Right forelimb (tissue), 1 donor: ENCODE data around the gene NPAS2.

Experiments used
- DNase-seq: peaks from one replicate; pipeline ENCODE4 v3.0.0-alpha.2; 2018

NPAS2 gene

DNA sequence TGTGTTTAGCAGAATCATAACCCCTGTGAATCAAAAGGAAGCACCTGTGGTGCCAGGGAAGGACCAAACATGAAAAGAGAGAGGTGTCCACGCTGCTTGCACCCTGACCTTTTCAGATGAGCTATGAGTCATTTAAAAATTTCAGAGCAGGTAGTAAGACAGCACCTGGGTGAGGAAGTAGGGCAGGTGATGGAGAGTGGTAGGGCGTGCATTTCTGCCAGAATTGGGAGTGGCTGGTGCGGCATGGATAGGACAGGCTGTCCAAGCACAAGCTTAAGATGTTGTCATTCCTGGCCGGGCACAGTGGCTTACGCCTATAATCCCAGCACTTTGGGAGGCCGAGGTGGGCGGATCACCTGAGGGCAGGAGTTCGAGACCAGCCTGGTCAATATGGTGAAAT, 36.8 kb downstream of the NPAS2 start:
- no peak for DNase-seq

DNA sequence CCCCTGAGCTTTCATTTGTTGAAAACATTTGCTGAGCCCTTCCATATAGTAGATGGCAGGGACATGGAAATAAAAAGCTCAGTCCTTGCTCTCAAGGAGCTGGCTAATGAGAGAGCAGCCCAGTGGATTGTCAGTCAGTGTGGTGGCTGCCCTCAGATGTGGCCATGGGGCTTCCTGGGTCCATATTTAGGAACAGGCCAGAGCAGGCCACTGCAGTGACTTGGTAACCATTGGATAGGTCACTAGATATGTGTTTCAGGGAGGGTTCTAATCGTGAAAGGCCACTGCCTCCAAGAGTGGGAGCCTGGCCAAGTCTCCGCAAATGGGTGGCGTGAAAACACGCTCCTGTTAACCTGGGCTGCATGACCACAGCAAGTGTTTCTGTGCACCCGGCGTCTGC, 37.4 kb downstream of the NPAS2 start:
- DNase-seq: no peak

DNA sequence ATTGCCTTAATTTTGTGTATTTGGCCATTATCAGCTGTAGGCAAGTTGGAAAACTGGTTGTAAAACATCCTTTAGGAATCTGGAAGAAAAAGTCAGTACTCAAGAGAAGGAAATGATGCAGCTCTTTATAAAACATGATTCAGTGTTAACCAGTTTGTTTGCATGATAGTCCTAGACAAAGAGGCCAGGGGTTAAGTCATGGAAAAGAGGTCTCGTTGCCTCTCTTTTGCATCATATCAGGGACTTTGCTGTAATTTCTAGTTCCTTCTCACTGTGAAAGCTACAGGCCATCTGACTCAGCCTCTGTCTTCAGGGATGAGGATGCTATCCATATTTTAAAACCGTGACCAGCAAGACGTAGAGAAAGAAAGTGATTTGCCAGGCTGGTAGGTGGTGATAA, 38.0 kb downstream of the NPAS2 start:
- no peak for DNase-seq

DNA sequence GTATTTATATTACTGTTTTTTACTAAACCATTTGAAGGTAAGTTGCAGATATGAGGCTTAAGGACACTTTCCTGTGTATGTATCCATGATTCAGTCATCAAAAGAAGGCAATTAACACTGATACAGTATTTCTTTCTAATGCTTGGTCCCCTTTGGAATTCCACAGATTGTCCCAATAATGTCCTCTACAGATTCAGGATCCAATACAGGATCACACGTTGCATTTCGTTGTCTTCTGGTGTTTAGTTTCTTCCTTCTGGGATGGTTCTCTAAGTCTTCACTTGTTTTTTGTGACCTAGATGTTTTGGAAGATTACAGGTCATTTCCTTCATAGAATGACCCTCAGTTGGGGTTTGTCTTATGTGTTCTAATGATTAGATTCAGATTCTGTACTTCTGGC, 40.0 kb downstream of the NPAS2 start:
- no peak for DNase-seq

DNA sequence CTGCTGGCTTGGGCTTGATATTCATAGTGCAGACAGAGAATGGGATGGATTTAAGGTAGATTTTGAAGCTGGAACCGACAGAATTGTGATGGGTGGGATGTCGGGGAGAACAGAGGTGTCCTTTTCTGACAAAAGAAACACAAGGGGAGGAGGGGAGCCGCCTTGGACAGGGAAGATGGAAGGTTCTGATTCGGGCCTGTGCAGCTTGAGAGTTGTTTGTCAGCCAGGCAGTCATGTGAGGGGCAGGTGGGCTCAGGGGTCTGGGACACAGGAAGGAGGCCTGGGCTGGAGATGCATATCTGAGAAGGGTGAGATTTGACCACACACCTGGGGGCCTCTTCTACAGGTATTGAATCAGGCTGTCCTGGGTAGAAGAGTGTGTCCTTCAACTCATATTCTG, 41.4 kb downstream of the NPAS2 start:
- DNase-seq: no peak

DNA sequence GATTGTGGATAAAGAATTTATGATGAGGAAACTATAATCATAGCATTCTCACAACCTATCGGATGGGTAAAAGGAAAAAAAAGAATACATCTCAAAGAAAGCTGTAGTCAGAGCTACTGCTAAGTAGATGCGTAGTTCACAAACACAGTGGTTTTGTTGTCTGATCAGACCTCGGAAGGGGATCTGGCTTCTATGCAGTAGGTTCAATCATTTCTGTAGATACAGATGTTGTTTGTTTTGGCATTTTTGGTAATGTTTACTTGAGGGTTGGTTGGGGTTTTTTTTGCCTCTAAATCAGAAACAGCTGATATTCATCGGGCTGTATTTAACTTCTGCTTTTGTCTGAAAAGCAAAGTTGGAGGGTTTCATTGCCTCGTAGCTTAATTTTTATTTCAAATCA, 42.1 kb downstream of the NPAS2 start:
- no peak for DNase-seq

DNA sequence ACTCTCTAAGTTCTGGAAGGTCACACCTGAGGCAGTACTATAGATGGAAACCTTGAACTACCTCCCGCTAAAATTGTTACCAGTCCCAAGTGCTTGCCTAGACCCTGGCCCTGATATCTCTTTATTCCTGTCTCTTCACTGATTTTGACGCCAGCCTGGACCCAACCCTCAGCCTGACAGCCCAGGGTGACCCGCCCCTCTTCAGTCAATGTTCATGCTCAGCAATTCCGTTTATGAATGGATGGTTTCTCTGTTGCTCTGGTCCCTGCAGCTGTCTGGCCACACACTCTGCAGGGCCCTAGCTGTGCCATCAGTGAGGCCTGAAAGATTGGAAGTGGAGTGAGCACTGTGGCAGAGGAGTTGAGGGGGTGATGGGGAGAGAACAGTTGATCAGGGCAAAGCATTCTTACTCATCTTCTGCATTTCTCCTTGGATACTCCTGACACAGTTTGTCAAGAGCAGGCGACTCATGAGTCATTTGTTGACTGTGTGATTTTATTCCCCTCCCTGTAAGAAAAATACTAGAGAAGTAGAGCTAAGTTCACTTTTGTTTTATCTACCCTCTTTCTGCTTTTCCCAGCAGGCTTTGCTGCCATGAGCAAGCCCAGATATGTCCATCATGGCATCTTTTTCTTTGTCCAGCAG, 46.0 kb downstream of the NPAS2 start:
- no peak for DNase-seq

DNA sequence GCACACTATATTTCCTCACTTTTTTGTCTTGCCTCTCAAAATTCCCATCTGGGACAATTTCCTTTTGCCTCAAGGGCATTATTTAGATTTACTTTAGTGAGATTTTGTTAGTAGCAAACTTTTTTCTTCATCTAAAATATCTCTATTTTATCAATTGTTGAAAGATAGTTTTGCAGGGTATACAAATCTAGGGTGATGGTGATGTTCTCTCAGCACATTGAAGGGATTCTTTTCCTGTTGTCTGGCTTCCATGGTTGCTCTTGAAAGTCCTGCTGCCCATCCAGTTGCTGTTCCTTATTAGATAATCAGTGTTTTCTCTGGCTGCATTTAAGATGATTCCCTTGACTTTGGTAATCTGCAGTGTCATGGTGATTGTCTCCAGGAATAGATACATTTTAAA, 48.1 kb downstream of the NPAS2 start:
- DNase-seq: no peak

DNA sequence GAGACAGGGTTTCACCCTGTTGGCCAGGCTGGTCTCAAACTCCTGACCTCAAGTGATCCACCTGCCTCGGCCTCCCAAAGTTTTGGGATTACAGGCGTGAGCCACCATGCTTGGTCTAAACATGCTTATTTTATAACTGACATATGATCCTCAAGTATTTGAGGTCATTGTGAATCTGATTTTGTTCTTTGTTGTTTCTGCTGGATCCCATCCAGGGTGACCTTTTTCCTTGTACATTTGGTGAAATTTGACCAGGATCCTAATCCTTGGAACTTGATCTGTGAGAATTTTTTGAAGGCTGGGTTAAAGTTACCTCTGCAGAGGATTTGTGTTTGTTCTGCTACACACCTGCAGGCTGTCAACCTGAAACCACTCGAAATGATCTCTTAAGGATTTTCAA, 49.2 kb downstream of the NPAS2 start:
- no peak for DNase-seq

DNA sequence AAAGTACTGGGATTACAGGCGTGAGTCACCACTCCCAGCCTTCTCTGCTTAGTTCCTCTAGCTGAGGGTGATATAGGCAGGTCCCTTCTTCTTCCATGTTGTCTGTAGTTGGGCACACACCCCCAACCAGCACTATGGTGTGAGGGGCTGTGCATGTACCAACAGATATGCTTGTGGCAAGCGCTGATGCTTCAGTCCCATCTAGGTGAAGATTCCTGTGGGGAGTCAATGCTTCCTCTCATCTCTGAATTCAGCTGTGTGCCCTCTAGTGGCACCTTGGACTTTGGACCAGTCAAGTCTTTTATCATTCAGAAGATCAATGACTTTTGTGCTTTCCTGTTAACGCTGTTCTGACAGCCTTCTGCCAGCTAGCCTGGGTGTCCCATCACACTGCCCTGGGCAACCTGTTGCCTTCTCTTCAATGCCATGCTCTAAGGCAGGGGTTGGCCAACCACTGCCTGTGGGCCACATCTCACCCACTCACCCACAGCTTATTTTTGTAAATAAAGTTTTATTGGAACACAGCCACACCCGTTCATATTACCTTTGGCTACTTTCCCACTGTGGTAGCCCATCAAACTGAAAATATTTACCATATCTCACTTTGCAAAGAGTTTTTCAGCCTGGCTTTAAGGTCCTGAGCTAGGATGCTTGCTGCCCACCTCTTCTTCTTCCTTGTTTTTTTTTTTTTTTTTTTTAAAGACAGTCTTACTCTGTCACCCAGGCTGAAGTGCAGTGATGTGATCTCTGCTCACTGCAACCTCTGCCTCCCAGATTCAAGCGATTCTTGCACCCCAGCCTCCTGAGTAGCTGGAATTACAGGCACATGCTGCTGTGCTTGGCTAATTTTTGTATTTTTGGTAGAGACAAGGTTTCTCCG, 51.0 kb downstream of the NPAS2 start:
- no peak for DNase-seq

DNA sequence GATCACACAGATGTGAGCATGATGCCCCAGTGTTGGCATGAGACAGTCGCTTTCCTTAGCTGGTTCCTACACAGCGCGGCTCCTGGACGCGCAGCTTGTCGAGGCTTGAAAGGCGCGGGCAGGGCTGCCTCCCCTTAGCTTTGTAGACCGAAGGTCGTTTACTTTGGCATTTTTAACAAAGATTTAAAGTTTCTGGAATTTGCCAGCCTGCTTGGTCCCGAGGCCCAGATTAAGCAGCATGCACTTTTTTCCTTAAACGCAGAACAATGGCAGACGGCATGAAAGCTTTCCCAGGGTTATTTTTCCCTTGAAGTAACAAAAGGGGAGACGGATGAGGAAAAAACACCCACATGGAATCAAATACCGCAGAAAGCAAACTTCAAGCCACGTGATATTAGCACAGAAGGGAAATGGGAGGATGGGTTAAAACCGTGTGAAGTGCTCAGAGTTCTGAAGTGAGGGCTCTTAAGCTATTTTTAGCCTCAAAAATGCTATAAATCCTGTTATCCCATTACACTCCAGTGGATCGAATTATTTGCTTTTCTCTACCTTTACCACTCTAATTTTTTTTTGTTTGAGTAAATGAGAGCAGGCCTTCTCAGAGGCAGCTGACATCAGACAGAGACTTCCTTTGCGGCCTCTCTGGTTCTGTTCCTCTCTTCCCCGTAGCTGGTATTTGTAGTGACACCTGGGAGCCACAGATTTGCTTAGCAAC, 55.7 kb downstream of the NPAS2 start:
- DNase-seq: no peak

DNA sequence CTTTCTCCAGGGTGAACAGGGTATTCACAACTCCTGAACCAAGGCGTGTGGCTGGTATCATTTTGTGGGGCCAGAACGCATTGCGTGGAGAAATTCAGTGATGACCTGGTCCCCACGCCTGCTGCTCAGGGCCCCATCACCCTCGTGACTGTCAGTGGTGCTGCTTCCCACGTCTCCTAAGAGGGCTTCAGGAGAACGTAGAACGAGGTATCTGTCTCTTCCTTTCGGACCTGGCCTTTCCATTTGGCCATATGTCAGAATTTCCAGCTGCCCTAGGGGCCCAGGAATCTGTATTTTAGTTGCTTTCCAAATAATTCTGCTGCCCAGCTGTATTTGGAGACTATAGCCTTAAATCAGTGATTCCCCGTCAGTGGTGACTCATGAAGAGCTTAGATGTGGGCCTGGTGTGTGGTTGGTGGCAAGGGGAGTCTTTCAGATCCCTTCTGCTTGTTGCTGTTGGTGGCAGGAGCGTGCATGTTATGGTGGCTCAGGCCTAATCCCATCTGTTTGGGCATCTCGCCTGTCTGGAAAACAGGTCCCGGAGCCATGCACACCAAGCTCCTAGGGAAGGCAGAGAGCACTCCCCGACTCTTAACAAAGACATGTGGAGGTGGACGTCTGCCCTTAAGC, 56.4 kb downstream of the NPAS2 start:
- no peak for DNase-seq

DNA sequence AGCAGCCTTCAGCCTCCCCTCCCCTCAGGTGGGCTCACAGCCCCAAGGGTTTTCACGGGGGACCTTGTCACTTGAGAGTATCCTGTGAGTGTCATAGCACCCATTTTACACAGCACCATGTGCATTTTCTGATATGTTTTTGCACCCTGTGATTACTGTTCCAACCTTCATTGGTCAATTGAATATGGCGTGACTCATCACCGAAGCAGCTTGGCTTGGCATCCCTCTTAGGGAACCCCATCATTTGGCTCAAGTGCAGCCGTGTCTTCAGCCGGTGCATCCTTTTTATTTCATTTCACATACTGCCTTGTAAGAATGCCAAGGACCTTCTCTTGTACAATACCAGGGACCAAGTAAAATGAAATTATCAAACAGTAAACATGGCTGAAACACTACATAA, 57.6 kb downstream of the NPAS2 start:
- no peak for DNase-seq

DNA sequence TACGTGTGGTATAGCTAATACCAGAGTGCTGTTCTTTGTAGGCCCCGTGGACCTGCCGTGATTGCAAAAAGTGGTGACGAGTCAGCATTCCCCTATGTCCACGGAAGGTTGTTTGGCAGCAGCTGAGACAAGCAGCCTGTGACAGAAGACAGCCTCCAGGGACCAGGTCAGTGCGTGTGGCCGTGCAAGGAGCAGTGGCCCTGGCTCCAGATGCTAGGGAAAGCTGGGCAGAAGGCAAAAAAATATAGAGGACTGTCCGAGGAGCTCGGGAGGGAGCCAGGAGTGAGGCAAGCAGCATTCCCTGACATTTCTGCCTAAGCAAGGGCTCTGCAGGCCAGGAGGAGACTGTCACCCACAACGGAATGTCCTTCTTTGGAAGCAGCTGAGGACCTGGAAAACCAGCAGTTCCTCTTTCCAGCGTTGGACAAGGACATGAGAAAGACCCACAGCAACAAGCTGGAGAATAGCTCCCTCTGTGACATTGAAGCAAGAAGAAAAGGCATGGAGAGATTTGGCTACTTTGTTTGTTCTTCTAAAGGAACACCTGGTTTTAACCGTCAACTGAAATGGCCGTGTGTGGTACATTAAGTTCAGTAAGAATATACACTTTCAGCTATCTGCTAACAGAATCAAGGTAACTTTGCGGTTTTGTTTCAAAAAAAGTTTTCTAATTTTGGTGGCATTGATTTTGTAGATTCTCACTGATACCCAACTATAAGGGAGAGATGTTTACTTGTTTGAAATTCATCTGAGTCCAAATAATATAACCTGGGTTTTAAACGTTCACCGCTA, 58.3 kb downstream of the NPAS2 start:
- no peak for DNase-seq

DNA sequence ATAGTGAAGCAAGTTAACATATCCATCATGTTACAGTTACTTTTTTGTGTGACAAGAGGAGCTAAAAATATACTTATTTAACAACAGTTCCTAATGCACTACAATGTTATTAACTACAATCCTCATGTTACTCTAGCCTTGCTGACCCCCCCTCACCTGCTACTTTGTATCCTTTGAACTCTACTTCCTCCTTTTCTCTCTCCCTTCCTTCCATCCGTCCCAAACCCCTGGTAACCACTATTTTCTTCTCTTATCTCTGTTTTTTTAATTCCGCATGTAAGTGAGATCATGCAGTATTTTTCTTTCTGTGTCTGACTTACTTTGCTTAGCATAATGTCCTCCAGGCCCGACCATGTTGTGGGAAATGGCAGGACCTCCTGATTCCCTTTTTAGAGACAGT, 59.4 kb downstream of the NPAS2 start:
- no peak for DNase-seq

DNA sequence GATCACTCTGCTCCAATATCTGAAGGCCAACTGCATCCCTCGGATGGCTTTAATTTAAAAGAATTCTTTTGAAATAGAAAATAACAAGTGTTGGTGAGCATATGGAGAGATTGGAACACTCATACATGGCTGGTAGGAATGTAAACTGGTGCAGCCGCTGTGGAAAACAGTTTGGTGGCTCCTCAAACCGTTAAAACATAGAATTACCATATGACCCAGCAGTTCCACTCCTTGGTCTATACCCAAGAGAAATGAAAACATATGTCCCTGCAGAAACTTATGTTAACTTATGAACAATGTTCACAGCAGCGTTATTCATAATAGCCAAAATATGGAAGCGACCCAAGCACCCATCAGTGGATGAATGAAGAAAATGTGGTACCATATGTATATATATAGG, 60.1 kb downstream of the NPAS2 start:
- no peak for DNase-seq

DNA sequence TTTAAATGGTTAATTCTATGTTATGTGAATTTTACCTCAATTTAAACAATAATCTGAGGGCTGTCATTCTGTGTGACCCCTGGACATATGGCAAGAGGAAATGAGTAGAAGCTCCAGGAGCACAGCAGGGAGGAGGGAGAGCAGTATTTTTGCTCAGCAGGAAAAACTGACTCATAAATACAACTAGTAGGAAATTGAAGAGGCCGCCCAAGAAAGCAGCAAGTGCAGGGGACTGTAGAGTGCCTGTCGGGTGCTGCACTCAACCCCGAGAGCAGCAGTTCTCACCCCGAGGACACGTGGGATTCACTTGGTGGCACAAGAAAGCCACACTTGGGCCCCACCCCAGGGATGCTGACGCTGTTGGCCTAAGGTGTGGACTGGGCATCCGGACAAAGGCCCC, 60.8 kb downstream of the NPAS2 start:
- no peak for DNase-seq

DNA sequence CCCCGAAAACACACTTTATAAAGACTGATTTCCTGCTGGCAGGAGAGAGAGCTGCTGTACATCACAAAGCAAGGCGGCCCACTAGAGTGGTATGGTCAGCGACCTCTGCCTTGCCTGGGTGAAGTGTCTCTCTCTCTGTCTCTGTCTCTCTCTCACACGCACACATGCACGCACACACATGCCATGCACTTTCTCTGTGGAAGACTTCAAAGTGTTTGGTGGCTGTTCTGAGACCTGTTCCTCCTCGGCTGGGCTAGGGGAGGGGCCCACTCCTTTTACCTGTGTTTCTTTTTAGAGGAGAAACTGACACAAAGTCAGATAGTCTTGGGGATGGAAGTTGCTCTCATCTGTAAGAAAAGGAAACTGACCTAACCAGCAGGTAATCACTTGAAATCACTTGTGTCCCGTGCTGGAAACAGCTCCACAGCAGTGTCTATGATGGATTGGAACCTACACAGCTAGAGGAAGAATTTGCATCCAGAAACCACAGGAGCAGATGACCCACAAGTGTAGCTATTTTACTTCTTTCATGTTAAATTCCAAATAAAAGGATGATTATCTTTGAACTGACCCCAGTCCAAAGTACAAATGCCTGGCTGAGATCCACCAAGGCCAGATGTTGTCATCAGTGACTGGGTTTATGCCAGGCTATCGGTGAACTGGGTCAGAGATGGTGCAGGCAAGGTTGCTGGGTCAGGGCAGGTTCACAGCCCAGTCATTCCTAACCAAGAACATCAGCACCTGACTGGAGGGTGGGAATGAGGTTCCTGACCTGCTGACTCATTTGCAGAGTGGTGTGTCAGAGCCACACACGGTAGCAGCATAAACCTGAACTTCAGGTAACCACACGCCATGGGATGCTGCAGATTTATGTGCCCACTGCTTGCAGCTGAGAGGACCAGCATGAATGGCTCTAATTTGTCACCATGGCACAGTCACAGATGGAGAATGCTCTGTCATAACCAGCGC, 63.0 kb downstream of the NPAS2 start:
- DNase-seq: no peak

DNA sequence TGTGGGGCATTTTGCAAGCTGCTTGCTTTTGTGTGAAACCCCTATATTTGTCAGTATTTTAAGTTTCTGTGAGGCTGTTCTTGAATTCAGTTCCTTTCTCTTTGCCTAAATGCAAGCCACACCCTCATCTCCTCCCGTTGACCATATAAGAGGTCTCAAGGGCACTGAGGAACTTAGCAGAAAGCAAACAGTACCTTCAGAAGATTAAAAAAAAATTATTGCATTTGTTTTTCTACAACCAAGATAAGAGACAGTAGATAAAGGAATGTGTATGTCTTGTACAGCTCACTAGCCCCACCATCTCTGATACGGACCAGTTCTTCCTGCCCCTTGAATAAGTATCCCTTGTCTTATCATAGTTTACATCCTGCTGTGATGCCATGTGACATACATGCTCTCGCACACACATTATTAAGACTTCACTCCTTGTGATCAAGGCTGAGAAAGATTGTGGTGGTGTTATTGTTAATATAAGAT, 64.2 kb downstream of the NPAS2 start:
- DNase-seq: no peak

DNA sequence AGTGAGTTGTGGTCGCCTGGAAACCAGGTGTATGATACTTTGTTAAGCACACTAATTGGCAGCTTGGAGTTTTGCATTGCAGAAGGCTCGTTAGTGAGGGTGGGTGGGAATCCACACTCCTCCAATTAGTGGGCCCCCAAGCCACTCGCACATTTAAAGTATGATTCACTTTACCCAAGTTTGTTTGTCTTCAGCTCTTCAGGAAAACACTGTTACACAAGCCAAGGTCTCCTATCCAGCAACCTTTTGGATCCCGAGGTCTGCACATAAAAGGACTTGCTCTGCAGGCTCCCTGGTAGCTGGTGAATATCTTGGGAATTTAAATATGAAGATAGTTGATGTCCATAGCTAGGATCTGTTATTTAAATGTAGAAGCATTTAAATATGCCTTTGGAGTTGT, 66.1 kb downstream of the NPAS2 start:
- DNase-seq: no peak

DNA sequence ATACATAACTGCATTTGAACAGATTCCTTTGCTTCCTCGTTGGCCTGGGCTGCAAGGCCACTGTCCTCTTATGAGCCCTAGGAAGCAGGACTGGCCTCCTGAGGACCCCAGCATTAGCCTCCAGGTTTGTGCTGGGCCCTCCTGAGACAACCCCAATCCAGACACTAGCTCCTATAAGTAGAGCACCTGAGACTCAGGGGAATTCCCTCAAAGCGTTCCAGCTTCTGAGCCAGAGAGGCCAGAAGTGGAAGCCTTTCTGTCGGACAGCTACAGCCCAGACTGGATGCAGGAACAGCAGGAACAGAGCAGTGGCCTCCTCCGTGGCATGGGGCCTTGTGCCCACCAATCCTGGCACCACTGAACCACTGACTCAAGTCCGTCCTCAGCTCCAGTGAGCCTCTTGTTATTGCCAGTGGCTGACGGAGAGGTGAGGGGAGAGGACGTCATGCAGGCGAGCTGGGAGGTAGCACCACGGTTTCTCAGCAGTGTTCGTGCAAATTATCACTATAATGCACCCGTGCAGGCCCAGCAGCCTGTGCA, 67.2 kb downstream of the NPAS2 start:
- DNase-seq: no peak
